Activated CD4-positive, CD25-positive, alpha-beta regulatory T cell treated with anti-CD3 and anti-CD28 coated beads, Interleukin-2, amount 50 U/mL, for 72 hours (primary cell): Measurements from ENCODE around the gene ZNF808.
A peak's percentile ranks its signal among the peaks of the same experiment; 100 is the strongest.
"Not testable (repeated sequence)": the region's sequence is repeated elsewhere in the genome, so short reads cannot be mapped to it uniquely, and the experiment has no call there.

Experiments used
- DNase-seq: peaks from one replicate; pipeline ENCODE4 v3.0.0; 2021

The ZNF808 gene

GRCh38 chr19:52600639-52601024 lies 73.2 kb downstream of the ZNF808 start:
- peak; percentile 30 for DNase-seq

GRCh38 chr19:52601025-52601973 lies 73.8 kb downstream of the ZNF808 start:
- DNase-seq, result peak; percentile 97

- DNase-seq, result not testable (repeated sequence)
These were observed 74.5 kb downstream of the ZNF808 start for GRCh38 chr19:52601974-52602366.

GRCh38 chr19:52602941-52603340 lies 75.5 kb downstream of the ZNF808 start:
- no peak for DNase-seq

GRCh38 chr19:52603558-52604207 lies 76.2 kb downstream of the ZNF808 start:
- DNase-seq, result no peak
